Activated T-cell treated with anti-CD3 and anti-CD28 coated beads, Interleukin-2, amount 50 U/mL, for 24 hours (primary cell): ENCODE data around the gene EEPD1.

Experiments
- DNase-seq: peaks from one replicate; pipeline ENCODE4 v3.0.0-alpha.2; 2020
- H3K27ac Mint-ChIP-seq: 2 replicates; pipeline ENCODE4 v1.8.0; 2020; ENCODE audit warnings: mild to moderate bottlenecking, mixed read lengths
- H3K27me3 Mint-ChIP-seq: 2 replicates; pipeline ENCODE4 v1.8.0; 2020; ENCODE audit warnings: mixed read lengths
- H3K36me3 Mint-ChIP-seq: 2 replicates; pipeline ENCODE4 v1.8.0; 2020; ENCODE audit warnings: low read depth, mixed read lengths
- H3K4me1 Mint-ChIP-seq: 2 replicates; pipeline ENCODE4 v1.8.0; 2020; ENCODE audit warnings: low read depth, mixed read lengths
- H3K4me3 Mint-ChIP-seq: 2 replicates; pipeline ENCODE4 v1.8.0; 2020; ENCODE audit warnings: mild to moderate bottlenecking, moderate library complexity, mixed read lengths
- H3K9me3 Mint-ChIP-seq: 2 replicates; pipeline ENCODE4 v1.8.0; 2020; ENCODE audit warnings: mixed read lengths

The EEPD1 gene

GRCh38 chr7:36286226-36286625, 133.2 kb downstream of the EEPD1 start:
- H3K9me3 Mint-ChIP-seq, result no peaks in the 10 kb centered on the region
- peaks cover 75% of the 10 kb centered on the region for H3K4me1 Mint-ChIP-seq
- H3K4me3 Mint-ChIP-seq, result peak overlapping the region; percentile 42
- no peaks in the 10 kb centered on the region for H3K36me3 Mint-ChIP-seq
- peak overlapping the region; percentile 94 for H3K27ac Mint-ChIP-seq
- no peaks in the 10 kb centered on the region for H3K27me3 Mint-ChIP-seq
- peak; percentile 49 for DNase-seq

GRCh38 chr7:36286688-36287087, 133.6 kb downstream of the EEPD1 start:
- DNase-seq, result no peak
- Mint-ChIP-seq H3K27ac (peak overlapping the region; percentile 94), H3K36me3 (no peaks in the 10 kb centered on the region), H3K9me3 (no peaks in the 10 kb centered on the region), H3K4me1 (peaks cover 78% of the 10 kb centered on the region), H3K27me3 (no peaks in the 10 kb centered on the region), H3K4me3 (peak overlapping the region; percentile 42)

- no peaks in the 10 kb centered on the region for H3K27me3 Mint-ChIP-seq
- peaks cover 78% of the 10 kb centered on the region for H3K4me1 Mint-ChIP-seq
- H3K36me3 Mint-ChIP-seq, result no peaks in the 10 kb centered on the region
- no peaks in the 10 kb centered on the region for H3K9me3 Mint-ChIP-seq
- H3K27ac Mint-ChIP-seq, result peak overlapping the region; percentile 86
- DNase-seq, result peak; percentile 61
- H3K4me3 Mint-ChIP-seq, result peak overlapping the region; percentile 51
Measured at GRCh38 chr7:36287371-36288241, 134.6 kb downstream of the EEPD1 start.

- DNase-seq, result no peak
- Mint-ChIP-seq H3K36me3 (no peaks in the 10 kb centered on the region), H3K27ac (peak overlapping the region; percentile 86), H3K9me3 (no peaks in the 10 kb centered on the region), H3K4me1 (peaks cover 70% of the 10 kb centered on the region), H3K27me3 (no peaks in the 10 kb centered on the region), H3K4me3 (no peak overlapping the region)
Measured at GRCh38 chr7:36288501-36288900, 135.4 kb downstream of the EEPD1 start.

- Mint-ChIP-seq H3K36me3 (no peaks in the 10 kb centered on the region), H3K27me3 (no peaks in the 10 kb centered on the region), H3K27ac (no peak overlapping the region), H3K4me1 (peaks cover 54% of the 10 kb centered on the region), H3K9me3 (no peaks in the 10 kb centered on the region), H3K4me3 (no peak overlapping the region)
- DNase-seq, result no peak
Measured at GRCh38 chr7:36289833-36290661, 137.0 kb downstream of the EEPD1 start.

- Mint-ChIP-seq H3K36me3 (no peaks in the 10 kb centered on the region), H3K4me1 (peaks cover 40% of the 10 kb centered on the region), H3K27me3 (no peaks in the 10 kb centered on the region), H3K27ac (peak overlapping the region; percentile 23), H3K4me3 (peak overlapping the region; percentile 68), H3K9me3 (no peaks in the 10 kb centered on the region)
- DNase-seq, result peak; percentile 83
Measured at GRCh38 chr7:36291387-36292316, 138.6 kb downstream of the EEPD1 start.

GRCh38 chr7:36295090-36295489, 142.0 kb downstream of the EEPD1 start:
- no peak for DNase-seq
- H3K4me3 Mint-ChIP-seq, result no peak overlapping the region
- H3K9me3 Mint-ChIP-seq, result no peaks in the 10 kb centered on the region
- no peak overlapping the region for H3K27ac Mint-ChIP-seq
- peaks cover 3% of the 10 kb centered on the region for H3K36me3 Mint-ChIP-seq
- no peaks in the 10 kb centered on the region for H3K27me3 Mint-ChIP-seq
- H3K4me1 Mint-ChIP-seq, result peaks cover 15% of the 10 kb centered on the region

GRCh38 chr7:36296284-36296683, 143.2 kb downstream of the EEPD1 start:
- DNase-seq, result no peak
- no peak overlapping the region for H3K27ac Mint-ChIP-seq
- peaks cover 12% of the 10 kb centered on the region for H3K4me1 Mint-ChIP-seq
- no peak overlapping the region for H3K4me3 Mint-ChIP-seq
- H3K36me3 Mint-ChIP-seq, result peaks cover 3% of the 10 kb centered on the region
- H3K27me3 Mint-ChIP-seq, result no peaks in the 10 kb centered on the region
- no peaks in the 10 kb centered on the region for H3K9me3 Mint-ChIP-seq

GRCh38 chr7:36297364-36298009, 144.4 kb downstream of the EEPD1 start:
- DNase-seq, result no peak
- no peak overlapping the region for H3K27ac Mint-ChIP-seq
- H3K4me3 Mint-ChIP-seq, result no peak overlapping the region
- H3K4me1 Mint-ChIP-seq, result no peaks in the 10 kb centered on the region
- peaks cover 3% of the 10 kb centered on the region for H3K36me3 Mint-ChIP-seq
- no peaks in the 10 kb centered on the region for H3K27me3 Mint-ChIP-seq
- no peaks in the 10 kb centered on the region for H3K9me3 Mint-ChIP-seq

- peaks cover 3% of the 10 kb centered on the region for H3K36me3 Mint-ChIP-seq
- no peaks in the 10 kb centered on the region for H3K4me1 Mint-ChIP-seq
- H3K9me3 Mint-ChIP-seq, result no peaks in the 10 kb centered on the region
Measured at GRCh38 chr7:36298106-36298505, 145.1 kb downstream of the EEPD1 start.

GRCh38 chr7:36299223-36299774, 146.2 kb downstream of the EEPD1 start:
- Mint-ChIP-seq H3K9me3 (no peaks in the 10 kb centered on the region), H3K4me3 (no peak overlapping the region), H3K27me3 (no peaks in the 10 kb centered on the region), H3K36me3 (peaks cover 3% of the 10 kb centered on the region), H3K4me1 (no peaks in the 10 kb centered on the region), H3K27ac (no peak overlapping the region)
- DNase-seq, result no peak

More at GRCh38 chr7:36298106-36298505, 145.1 kb downstream of the EEPD1 start:
- H3K4me3 Mint-ChIP-seq, result no peak overlapping the region
- H3K27ac Mint-ChIP-seq, result no peak overlapping the region
- DNase-seq, result no peak
- no peaks in the 10 kb centered on the region for H3K27me3 Mint-ChIP-seq

GRCh38 chr7:36299823-36300341, 146.8 kb downstream of the EEPD1 start:
- Mint-ChIP-seq H3K27ac (no peak overlapping the region), H3K9me3 (no peaks in the 10 kb centered on the region)

GRCh38 chr7:36300696-36301350, 147.8 kb downstream of the EEPD1 start:
- H3K4me1 Mint-ChIP-seq, result no peaks in the 10 kb centered on the region
- H3K27ac Mint-ChIP-seq, result no peak overlapping the region
- H3K36me3 Mint-ChIP-seq, result peaks cover 3% of the 10 kb centered on the region
- no peak for DNase-seq
- no peak overlapping the region for H3K4me3 Mint-ChIP-seq
- H3K27me3 Mint-ChIP-seq, result no peaks in the 10 kb centered on the region
- no peaks in the 10 kb centered on the region for H3K9me3 Mint-ChIP-seq

More at GRCh38 chr7:36299823-36300341, 146.8 kb downstream of the EEPD1 start:
- H3K27me3 Mint-ChIP-seq, result no peaks in the 10 kb centered on the region
- DNase-seq, result no peak
- H3K36me3 Mint-ChIP-seq, result peaks cover 3% of the 10 kb centered on the region
- H3K4me1 Mint-ChIP-seq, result no peaks in the 10 kb centered on the region
- H3K4me3 Mint-ChIP-seq, result no peak overlapping the region
